Uterus (tissue), 2 donors: ENCODE results near the gene YIPF5.

Experiments used
- CTCF ChIP-seq, 4 experiments: fragments of 200-600 bp in 2 of 4; fragments of 450-650 bp in 2 of 4; sonication (generic) in 2 of 4; IDR thresholded peaks; one replicate each; pipeline ENCODE4 v1.5.1; 2016 to 2019; ENCODE audit warnings: antibody characterized with exemption in 4 of 4, mild to moderate bottlenecking in 2 of 4, moderate library complexity in 1 of 4
- POLR2A ChIP-seq, 2 donors: fragments of 450-650 bp; IDR thresholded peaks; one replicate each; pipeline ENCODE4 v1.6.1; 2016; ENCODE audit warnings: antibody characterized with exemption in 2 of 2, mild to moderate bottlenecking in 1 of 2, moderate library complexity in 1 of 2

- TF ChIP-seq CTCF (IDR thresholded peaks at IDR 0.05) (no peak), POLR2A (IDR thresholded peaks at IDR 0.05) (no peak)
Measured at GRCh38 chr5:144198386-144198785, 27.9 kb upstream of the YIPF5 start.
